GM12892 (cell line): Measurements from ENCODE around the gene BARHL1.

ENCODE experiments used
- POLR2A ChIP-seq: IDR thresholded peaks from 2 replicates; pipeline ENCODE4 v1.6.1; 2011; ENCODE audit warnings: low read depth, low read length, control low read depth
- POLR2AphosphoS5 ChIP-seq: IDR thresholded peaks from 2 replicates; pipeline ENCODE4 v1.6.1; 2011; ENCODE audit warnings: low read depth, low read length, control low read depth
- TAF1 ChIP-seq: IDR thresholded peaks from 2 replicates; pipeline ENCODE4 v1.6.1; 2011; ENCODE audit warnings: low read depth, mild to moderate bottlenecking, control low read depth, low read length, borderline replicate concordance

GRCh38 chr9:132557159-132557558, 25.2 kb upstream of the BARHL1 start:
- TF ChIP-seq POLR2A (no peak), POLR2AphosphoS5 (no peak), TAF1 (no peak)
